PFSK-1 (cell line): ENCODE data around the gene CNOT3.

Experiments used
- SIN3A ChIP-seq: IDR thresholded peaks from 2 replicates; pipeline ENCODE4 v1.6.1; 2012; ENCODE audit warnings: mild to moderate bottlenecking, low read length, moderate library complexity, borderline replicate concordance; ENCODE audit not compliant: insufficient read depth
- TAF1 ChIP-seq: IDR thresholded peaks from 2 replicates; pipeline ENCODE4 v1.6.1; 2012; ENCODE audit warnings: low read length, control low read depth, borderline replicate concordance; ENCODE audit not compliant: insufficient read depth

DNA sequence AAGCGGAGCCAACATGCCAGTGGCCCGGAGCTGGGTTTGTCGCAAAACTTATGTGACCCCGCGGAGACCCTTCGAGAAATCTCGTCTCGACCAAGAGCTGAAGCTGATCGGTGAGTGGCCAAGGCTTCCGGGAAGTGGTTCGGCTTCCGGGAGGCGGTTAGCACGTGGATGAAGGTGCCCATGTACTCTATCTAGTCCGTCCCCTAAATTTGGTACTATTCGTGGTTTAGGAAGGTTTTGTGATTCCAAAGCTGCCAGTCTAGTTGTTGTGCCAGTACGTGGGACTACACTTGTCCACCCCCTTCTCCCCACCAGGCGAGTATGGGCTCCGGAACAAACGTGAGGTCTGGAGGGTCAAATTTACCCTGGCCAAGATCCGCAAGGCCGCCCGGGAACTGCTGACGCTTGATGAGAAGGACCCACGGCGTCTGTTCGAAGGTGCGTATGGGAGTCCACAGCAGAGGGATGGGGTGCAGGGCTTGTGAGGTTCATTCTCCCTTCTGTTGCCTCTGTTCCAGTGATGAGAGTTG is 63.7 kb downstream of the CNOT3 start:
- TF ChIP-seq SIN3A: no peak
- no peak for TF ChIP-seq TAF1
